SK-N-SH (cell line): ENCODE measurements around the gene AK3. TPM values are rescaled to one million over a fixed set of nuclear protein-coding genes. Genes with fewer than 3 reads are reported as not detected.

Experiments used
- CTCF ChIA-PET: fragments of 300-600, 350-600 bp; formaldehyde crosslinking; extraction: SDS; loops from one replicate; lab custom pipeline; 2021; lab: Yijun Ruan, JAX
- POLR2A ChIA-PET: fragments of 350-600 bp; sonication (Branson Sonifier 250); formaldehyde crosslinking; extraction: SDS; loops from one replicate; lab custom pipeline; 2020; ENCODE audit warnings: antibody characterized with exemption, inconsistent platforms; lab: Yijun Ruan, JAX
- DNase-seq: peaks from one replicate; pipeline ENCODE4 v3.0.0; 2012
- H2AFZ ChIP-seq: fragments of 200-600 bp; sonication (generic); 2 replicates; pipeline ENCODE4 v1.8.1; 2016; ENCODE audit warnings: antibody characterized with exemption, mild to moderate bottlenecking, low read depth
- H3F3A ChIP-seq: fragments of 200-600 bp; sonication (generic); replicated peaks from 2 replicates; pipeline ENCODE3; 2016; ENCODE audit warnings: antibody characterized with exemption, mild to moderate bottlenecking; ENCODE audit not compliant: insufficient read depth
- H3K27ac ChIP-seq, 2 experiments: fragments of 200-500 bp in 1 of 2; fragments of 200-600 bp in 1 of 2; sonication (Bioruptor generic) in 1 of 2; sonication (generic), shearing (Covaris generic) in 1 of 2; 2 replicates each; pipeline versions ENCODE4 v1.5.1 to v1.6.1; 2014 to 2016; ENCODE audit warnings: low read depth in 2 of 2, inconsistent platforms in 1 of 2, low read length in 1 of 2, mild to moderate bottlenecking in 1 of 2, mixed read lengths in 1 of 2
- H3K27me3 ChIP-seq: fragments of 200-600 bp; sonication (generic), shearing (Covaris generic); 2 replicates; pipeline ENCODE4 v1.6.1; 2016; ENCODE audit warnings: mixed run types; ENCODE audit not compliant: insufficient read depth
- H3K36me3 ChIP-seq, 2 experiments: fragments of 200-500 bp in 1 of 2; fragments of 200-600 bp in 1 of 2; sonication (Bioruptor generic) in 1 of 2; sonication (generic) in 1 of 2; replicated peaks in 1 of 2; 2 replicates each; pipeline versions ENCODE3 to v1.5.1; 2014 to 2016; ENCODE audit warnings: low read length in 1 of 2, mild to moderate bottlenecking in 1 of 2; ENCODE audit not compliant: insufficient read depth in 2 of 2, control insufficient read depth in 1 of 2
- H3K4me1 ChIP-seq, 2 experiments: fragments of 200-500 bp in 1 of 2; fragments of 200-600 bp in 1 of 2; sonication (Bioruptor generic) in 1 of 2; sonication (generic), shearing (Covaris generic) in 1 of 2; 2 replicates each; pipeline versions ENCODE4 v1.5.1 to v1.6.1; 2014 to 2016; ENCODE audit warnings: low read depth in 1 of 2, low read length in 1 of 2, mixed run types in 1 of 2; ENCODE audit not compliant: insufficient read depth in 2 of 2, control insufficient read depth in 1 of 2
- H3K4me2 ChIP-seq: fragments of 200-600 bp; sonication (generic), shearing (Covaris generic); 2 replicates; pipeline ENCODE4 v1.6.1; 2017; ENCODE audit warnings: mixed run types
- H3K4me3 ChIP-seq, 2 experiments: fragments of 200-500 bp in 1 of 2; fragments of 200-600 bp in 1 of 2; sonication (Bioruptor generic) in 1 of 2; sonication (generic), shearing (Covaris generic) in 1 of 2; 2 replicates each; pipeline versions ENCODE4 v1.5.1 to v1.8.1; 2014 to 2016; ENCODE audit warnings: low read depth in 2 of 2, inconsistent platforms in 1 of 2, low read length in 1 of 2, mild to moderate bottlenecking in 1 of 2, mixed read lengths in 1 of 2, moderate library complexity in 1 of 2
- H3K79me2 ChIP-seq: fragments of 200-600 bp; sonication (generic); 2 replicates; pipeline ENCODE4 v1.8.1; 2017; ENCODE audit warnings: mild to moderate bottlenecking; ENCODE audit not compliant: insufficient read depth
- H3K9ac ChIP-seq: fragments of 200-600 bp; sonication (generic); 2 replicates; pipeline ENCODE4 v1.6.1; 2017; ENCODE audit warnings: mixed run types
- H3K9me2 ChIP-seq: fragments of 200-600 bp; sonication (generic); 2 replicates; pipeline ENCODE4 v1.6.1; 2017; ENCODE audit warnings: mixed run types
- H3K9me3 ChIP-seq: fragments of 200-600 bp; sonication (generic); 2 replicates; pipeline ENCODE4 v1.6.1; 2017; ENCODE audit warnings: mixed run types, mild to moderate bottlenecking, moderate library complexity
- H4K20me1 ChIP-seq: fragments of 200-600 bp; sonication (generic); 2 replicates; pipeline ENCODE4 v1.6.1; 2017; ENCODE audit warnings: mild to moderate bottlenecking, mixed run types; ENCODE audit not compliant: insufficient read depth
- CHD2 ChIP-seq: fragments of 150-350 bp; IDR thresholded peaks from 2 replicates; pipeline ENCODE4 v1.6.1; 2018; ENCODE audit warnings: low read length; ENCODE audit not compliant: partially characterized antibody
- ELF1 ChIP-seq: IDR thresholded peaks from 2 replicates; pipeline ENCODE4 v1.4.0; 2012
- FOXM1 ChIP-seq: IDR thresholded peaks from 2 replicates; pipeline ENCODE4 v1.4.0; 2012; ENCODE audit warnings: low read depth, mild to moderate bottlenecking
- MEF2A ChIP-seq: IDR thresholded peaks from 2 replicates; pipeline ENCODE4 v1.4.0; 2012; ENCODE audit warnings: low read depth, borderline replicate concordance
- NFIC ChIP-seq: IDR thresholded peaks from 2 replicates; pipeline ENCODE4 v1.4.0; 2012; ENCODE audit warnings: borderline replicate concordance
- NRF1 ChIP-seq: IDR thresholded peaks from 2 replicates; pipeline ENCODE4 v1.6.1; 2012; ENCODE audit warnings: low read depth, mild to moderate bottlenecking, low read length
- POLR2AphosphoS5 ChIP-seq: IDR thresholded peaks from 2 replicates; pipeline ENCODE4 v1.6.1; 2012; ENCODE audit warnings: low read depth, low read length
- RAD21 ChIP-seq: IDR thresholded peaks from 2 replicates; pipeline ENCODE4 v1.6.1; 2012; ENCODE audit warnings: mild to moderate bottlenecking, low read length
- RFX5 ChIP-seq: IDR thresholded peaks from 2 replicates; pipeline ENCODE4 v1.6.1; 2012; ENCODE audit warnings: mild to moderate bottlenecking, improper control_type of control experiment, low read length
- RXRA ChIP-seq: IDR thresholded peaks from 2 replicates; pipeline ENCODE4 v1.4.0; 2012; ENCODE audit warnings: low read depth, mild to moderate bottlenecking, borderline replicate concordance
- SIN3A ChIP-seq: IDR thresholded peaks from 2 replicates; pipeline ENCODE4 v1.6.1; 2012; ENCODE audit warnings: low read depth, mild to moderate bottlenecking, low read length, moderate library complexity, borderline replicate concordance
- TAF1 ChIP-seq: IDR thresholded peaks from 2 replicates; pipeline ENCODE4 v1.6.1; 2012; ENCODE audit warnings: low read depth, mild to moderate bottlenecking, low read length, moderate library complexity, borderline replicate concordance
- TEAD4 ChIP-seq: IDR thresholded peaks from 2 replicates; pipeline ENCODE4 v1.4.0; 2012; ENCODE audit warnings: mild to moderate bottlenecking, borderline replicate concordance; ENCODE audit not compliant: insufficient read depth
- WGBS: methylation state at CpG from one replicate; pipeline ENCODE4 v1.1.6; 2017; ENCODE audit warnings: low lambda C conversion rate; 5-methylcytosine and 5-hydroxymethylcytosine counted together
- polyA plus RNA-seq, 3 experiments: library from polyadenylated mRNA; depleted of rRNA; stranded (reverse); fragments of >200 nt; gene quantifications; 2 replicates each; pipeline ENCODE4 v1.2.3, GENCODE V29; 2012
- TF ChIP-seq, protein P1 (sequence below): IDR thresholded peaks from 2 replicates; pipeline ENCODE4 v1.4.0; 2012; ENCODE audit warnings: low read depth
- TF ChIP-seq, protein P2 (sequence below): IDR thresholded peaks from 2 replicates; pipeline ENCODE4; 2012
- TF ChIP-seq, protein P3 (sequence below): IDR thresholded peaks from 2 replicates; pipeline ENCODE4 v1.4.0; 2012; ENCODE audit warnings: low read depth, borderline replicate concordance
- TF ChIP-seq, protein P4 (sequence below): IDR thresholded peaks from 2 replicates; pipeline ENCODE4 v1.4.0; 2012; ENCODE audit warnings: low read depth, borderline replicate concordance
- TF ChIP-seq, protein P5 (sequence below): fragments of 150-350 bp; IDR thresholded peaks from 2 replicates; pipeline ENCODE4 v1.6.1; 2016; ENCODE audit warnings: mild to moderate bottlenecking, low read depth, low read length

Gene AK3
- polyA plus RNA-seq, 1 of the 3 experiments (the other 2 are of a cell fraction), result 20.6 TPM

DNA sequence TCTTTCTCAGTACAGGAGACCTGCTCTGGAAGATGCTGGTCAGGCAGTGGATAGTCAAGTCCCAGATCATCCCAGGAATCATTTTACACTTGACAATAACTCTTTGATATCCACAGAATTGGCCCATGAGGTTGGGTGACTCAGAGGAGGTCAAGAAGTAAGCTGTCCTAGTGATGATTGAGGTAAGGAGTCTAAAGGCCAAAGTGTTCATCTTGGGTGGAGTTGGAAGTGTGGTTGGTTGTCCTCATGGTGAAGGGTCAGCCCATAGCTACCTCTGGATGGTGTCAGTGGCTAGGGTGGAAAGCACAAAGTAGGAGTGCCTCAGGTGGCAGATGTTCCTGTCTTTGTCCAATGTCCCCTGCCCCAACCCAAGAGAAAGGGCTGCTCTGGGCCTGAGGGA is 27.7 kb upstream of the AK3 start (continued):
- TF ChIP-seq RAD21, result no peak
- no peak for TF ChIP-seq SIN3A

DNA sequence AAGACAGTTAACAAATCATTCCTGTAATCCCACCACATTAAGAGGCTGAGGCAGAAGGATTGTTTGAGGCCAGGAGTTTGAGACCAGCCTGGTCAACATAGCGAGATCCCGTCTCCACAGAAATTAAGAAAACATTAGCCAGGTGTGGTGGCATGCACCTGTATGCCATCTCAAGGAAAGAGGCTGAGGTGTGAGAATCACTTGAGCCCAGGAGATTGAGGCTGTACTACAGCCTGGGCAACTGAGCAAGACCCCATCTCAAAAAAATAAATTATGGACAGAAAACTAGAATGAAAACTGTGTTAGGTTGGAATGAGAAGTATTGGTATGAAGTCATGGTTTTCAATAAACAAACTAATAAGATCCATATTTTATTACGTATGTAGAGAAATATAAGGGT is 23.0 kb upstream of the AK3 start:
- H3K4me1 ChIP-seq, result peaks cover 7 to 8% of the 10 kb centered on the region in 2 experiments; a peak in 3 of 4 replicates
- H3K79me2 ChIP-seq, result no peaks in the 10 kb centered on the region
- H3K27me3 ChIP-seq, result no peaks in the 10 kb centered on the region
- ChIA-PET CTCF (interaction anchor here (0.7 to 8.0 kb wide), 6 partner anchors 17 to 224 kb away, joined by 3 to 102 read pairs (median 6); partner anchors contain the start of gene JAK2), POLR2A (no interaction called here)
- H3K36me3 ChIP-seq, result no peaks in the 10 kb centered on the region
- H3K9me3 ChIP-seq, result no peaks in the 10 kb centered on the region; the same call in 1 of the 2 replicates
- H4K20me1 ChIP-seq, result no peaks in the 10 kb centered on the region
- WGBS, result 61% methylated on average over 3 of the region's 3 CpGs
- H2AFZ ChIP-seq, result no peak overlapping the region
- H3K4me2 ChIP-seq, result no peak overlapping the region
- H3K4me3 ChIP-seq, result no peak overlapping the region
- no peak for DNase-seq
- no peak overlapping the region for H3K27ac ChIP-seq
- no peaks in the 10 kb centered on the region for H3F3A ChIP-seq
- no peak overlapping the region for H3K9ac ChIP-seq
- TF ChIP-seq TEAD4 (no peak), SIN3A (no peak), ELF1 (no peak), FOXM1 (no peak), CHD2 (no peak), POLR2AphosphoS5 (no peak), MEF2A (no peak), NRF1 (no peak)
- TF ChIP-seq, protein P1, sequence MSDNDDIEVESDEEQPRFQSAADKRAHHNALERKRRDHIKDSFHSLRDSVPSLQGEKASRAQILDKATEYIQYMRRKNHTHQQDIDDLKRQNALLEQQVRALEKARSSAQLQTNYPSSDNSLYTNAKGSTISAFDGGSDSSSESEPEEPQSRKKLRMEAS, result no peak
- TF ChIP-seq, protein P2, sequence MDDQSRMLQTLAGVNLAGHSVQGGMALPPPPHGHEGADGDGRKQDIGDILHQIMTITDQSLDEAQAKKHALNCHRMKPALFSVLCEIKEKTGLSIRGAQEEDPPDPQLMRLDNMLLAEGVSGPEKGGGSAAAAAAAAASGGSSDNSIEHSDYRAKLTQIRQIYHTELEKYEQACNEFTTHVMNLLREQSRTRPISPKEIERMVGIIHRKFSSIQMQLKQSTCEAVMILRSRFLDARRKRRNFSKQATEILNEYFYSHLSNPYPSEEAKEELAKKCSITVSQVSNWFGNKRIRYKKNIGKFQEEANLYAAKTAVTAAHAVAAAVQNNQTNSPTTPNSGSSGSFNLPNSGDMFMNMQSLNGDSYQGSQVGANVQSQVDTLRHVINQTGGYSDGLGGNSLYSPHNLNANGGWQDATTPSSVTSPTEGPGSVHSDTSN, result no peak
- no peaks in the 10 kb centered on the region for H3K9me2 ChIP-seq

DNA sequence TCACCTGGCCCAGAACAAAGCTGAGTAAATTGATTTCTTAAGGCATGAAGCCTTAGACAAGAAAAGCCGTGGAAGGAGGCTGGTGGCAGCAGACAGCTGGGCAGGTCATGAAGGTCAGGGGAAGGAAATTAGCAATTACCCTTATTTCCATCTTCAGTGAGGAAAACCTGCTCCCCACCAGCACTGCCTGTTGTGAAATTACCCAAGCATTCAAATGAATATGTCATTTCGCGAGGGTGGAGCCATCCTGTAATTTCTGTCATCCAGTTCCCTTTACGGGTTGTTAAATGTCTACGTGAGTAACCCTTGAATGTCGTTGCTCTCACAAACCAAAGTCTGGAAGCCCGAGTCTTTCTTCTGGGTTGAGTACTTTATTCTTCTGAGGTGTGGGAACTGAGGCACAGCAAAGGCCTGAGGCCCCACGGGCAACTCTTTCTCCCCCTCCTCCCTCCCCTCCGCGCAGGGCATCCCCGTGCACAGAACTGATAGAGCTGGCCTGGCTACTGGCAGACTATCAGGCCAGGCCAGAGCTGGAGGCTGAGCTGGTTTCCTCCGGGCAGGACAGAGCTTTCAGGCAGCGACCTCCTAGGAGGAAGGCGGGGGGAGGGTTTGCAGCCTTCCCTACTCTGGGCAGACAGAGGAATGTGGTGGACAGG is 22.0 kb upstream of the AK3 start:
- 82% methylated on average over 14 of the region's 14 CpGs for WGBS
- H3K9me3 ChIP-seq, result no peaks in the 10 kb centered on the region; the same call in 1 of the 2 replicates
- no peaks in the 10 kb centered on the region for H3K27me3 ChIP-seq
- H3K9me2 ChIP-seq, result no peaks in the 10 kb centered on the region
- no peaks in the 10 kb centered on the region for H3K79me2 ChIP-seq
- peak; percentile 16 for DNase-seq
- CTCF ChIA-PET, result interaction anchor here (0.6 to 8.0 kb wide), 43 partner anchors 8 to 1196 kb away, joined by 3 to 102 read pairs (median 3); partner anchors contain the start of genes JAK2 and RCL1
- no peaks in the 10 kb centered on the region for H4K20me1 ChIP-seq
- H2AFZ ChIP-seq, result peak overlapping the region; percentile 38; the same call in 1 of the 2 replicates
- H3K4me1 ChIP-seq, result peaks cover 7 to 8% of the 10 kb centered on the region in 2 experiments; a peak in 3 of 4 replicates
- H3K36me3 ChIP-seq, result no peaks in the 10 kb centered on the region
- H3K4me2 ChIP-seq, result no peak overlapping the region
- POLR2A ChIA-PET, result no interaction called here
- no peaks in the 10 kb centered on the region for H3F3A ChIP-seq
- H3K9ac ChIP-seq, result no peak overlapping the region
- H3K27ac ChIP-seq, result no peak overlapping the region
- peak overlapping the region in 1 of 2 experiments; percentile 38; a peak in 1 of 4 replicates for H3K4me3 ChIP-seq
- no peak for TF ChIP-seq MEF2A
- no peak for TF ChIP-seq SIN3A
- no peak for TF ChIP-seq RXRA
- TF ChIP-seq RFX5, result no peak
- TF ChIP-seq, protein P3, sequence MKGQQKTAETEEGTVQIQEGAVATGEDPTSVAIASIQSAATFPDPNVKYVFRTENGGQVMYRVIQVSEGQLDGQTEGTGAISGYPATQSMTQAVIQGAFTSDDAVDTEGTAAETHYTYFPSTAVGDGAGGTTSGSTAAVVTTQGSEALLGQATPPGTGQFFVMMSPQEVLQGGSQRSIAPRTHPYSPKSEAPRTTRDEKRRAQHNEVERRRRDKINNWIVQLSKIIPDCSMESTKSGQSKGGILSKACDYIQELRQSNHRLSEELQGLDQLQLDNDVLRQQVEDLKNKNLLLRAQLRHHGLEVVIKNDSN, result no peak
- no peak for TF ChIP-seq TAF1
- no peak for TF ChIP-seq ELF1
- TF ChIP-seq, protein P4, sequence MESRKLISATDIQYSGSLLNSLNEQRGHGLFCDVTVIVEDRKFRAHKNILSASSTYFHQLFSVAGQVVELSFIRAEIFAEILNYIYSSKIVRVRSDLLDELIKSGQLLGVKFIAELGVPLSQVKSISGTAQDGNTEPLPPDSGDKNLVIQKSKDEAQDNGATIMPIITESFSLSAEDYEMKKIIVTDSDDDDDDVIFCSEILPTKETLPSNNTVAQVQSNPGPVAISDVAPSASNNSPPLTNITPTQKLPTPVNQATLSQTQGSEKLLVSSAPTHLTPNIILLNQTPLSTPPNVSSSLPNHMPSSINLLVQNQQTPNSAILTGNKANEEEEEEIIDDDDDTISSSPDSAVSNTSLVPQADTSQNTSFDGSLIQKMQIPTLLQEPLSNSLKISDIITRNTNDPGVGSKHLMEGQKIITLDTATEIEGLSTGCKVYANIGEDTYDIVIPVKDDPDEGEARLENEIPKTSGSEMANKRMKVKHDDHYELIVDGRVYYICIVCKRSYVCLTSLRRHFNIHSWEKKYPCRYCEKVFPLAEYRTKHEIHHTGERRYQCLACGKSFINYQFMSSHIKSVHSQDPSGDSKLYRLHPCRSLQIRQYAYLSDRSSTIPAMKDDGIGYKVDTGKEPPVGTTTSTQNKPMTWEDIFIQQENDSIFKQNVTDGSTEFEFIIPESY, result no peak
- no peak for TF ChIP-seq NFIC
- TF ChIP-seq, protein P5, sequence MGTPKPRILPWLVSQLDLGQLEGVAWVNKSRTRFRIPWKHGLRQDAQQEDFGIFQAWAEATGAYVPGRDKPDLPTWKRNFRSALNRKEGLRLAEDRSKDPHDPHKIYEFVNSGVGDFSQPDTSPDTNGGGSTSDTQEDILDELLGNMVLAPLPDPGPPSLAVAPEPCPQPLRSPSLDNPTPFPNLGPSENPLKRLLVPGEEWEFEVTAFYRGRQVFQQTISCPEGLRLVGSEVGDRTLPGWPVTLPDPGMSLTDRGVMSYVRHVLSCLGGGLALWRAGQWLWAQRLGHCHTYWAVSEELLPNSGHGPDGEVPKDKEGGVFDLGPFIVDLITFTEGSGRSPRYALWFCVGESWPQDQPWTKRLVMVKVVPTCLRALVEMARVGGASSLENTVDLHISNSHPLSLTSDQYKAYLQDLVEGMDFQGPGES, result no peak
